Panc1 (cell line): Measurements from ENCODE around the gene PKD1L1. TPM values are rescaled to one million over a fixed set of nuclear protein-coding genes. Genes with fewer than 3 reads are reported as not detected.

ENCODE experiments used
- ATAC-seq: fragments of 200-7000 bp; cut with Tn5 transposase; 2 replicates; pipeline ENCODE4 v1.9.1; 2020; ENCODE audit warnings: mild to moderate bottlenecking, moderate library complexity
- BruUV-seq: library from RNA; stranded (reverse); fragments of 400-500 nt; replicated peaks from 2 replicates; lab custom pipeline; 2021; lab: Mats Ljungman, UMichigan
- CTCF ChIA-PET: fragments of 300-600 bp; sonication (Branson Sonifier 250); formaldehyde crosslinking; loops from one replicate; lab custom pipeline; 2022; ENCODE audit warnings: antibody characterized with exemption; lab: Charles Lee
- POLR2A ChIA-PET: fragments of 300-600 bp; sonication (Branson Sonifier 250); formaldehyde crosslinking; loops from one replicate; lab custom pipeline; 2022; ENCODE audit warnings: antibody characterized with exemption; lab: Charles Lee
- DNase-seq: peaks from one replicate; pipeline ENCODE4 v3.0.0-alpha.2; 2010; ENCODE audit warnings: low read depth, low spot score
- H3K27ac ChIP-seq: 2 replicates; pipeline ENCODE4 v1.5.1; 2011; ENCODE audit warnings: mild to moderate bottlenecking, low read length, inconsistent platforms
- H3K27me3 ChIP-seq: fragments of 200-500 bp; sonication (Bioruptor generic); 2 replicates; pipeline ENCODE4 v1.6.0; 2014; ENCODE audit warnings: low read length, inconsistent platforms; ENCODE audit not compliant: control insufficient read depth, insufficient read depth
- H3K36me3 ChIP-seq: fragments of 200-500 bp; sonication (Bioruptor generic); 2 replicates; pipeline ENCODE4 v1.5.1; 2014; ENCODE audit warnings: inconsistent platforms, mild to moderate bottlenecking, low read length, moderate library complexity; ENCODE audit not compliant: control insufficient read depth, insufficient read depth
- H3K4me1 ChIP-seq: 2 replicates; pipeline ENCODE4 v1.5.1; 2011; ENCODE audit warnings: inconsistent platforms, mild to moderate bottlenecking, low read length, moderate library complexity; ENCODE audit not compliant: control insufficient read depth, insufficient read depth
- H3K4me3 ChIP-seq, 2 experiments: 2 replicates each; pipeline ENCODE4 v1.5.1; 2011 to 2012; ENCODE audit warnings: low read depth in 2 of 2, low read length in 2 of 2, mild to moderate bottlenecking in 2 of 2, inconsistent platforms in 1 of 2, moderate library complexity in 1 of 2
- H3K9me3 ChIP-seq: fragments of 200-500 bp; sonication (Bioruptor generic); 2 replicates; pipeline ENCODE4 v1.5.1; 2014; ENCODE audit warnings: low read depth, mild to moderate bottlenecking, inconsistent platforms, low read length, moderate library complexity; ENCODE audit not compliant: control insufficient read depth, insufficient read depth
- POLR2AphosphoS5 ChIP-seq: IDR thresholded peaks from 2 replicates; pipeline ENCODE4 v1.6.1; 2012; ENCODE audit warnings: mild to moderate bottlenecking, low read depth, low read length, moderate library complexity
- SIN3A ChIP-seq: IDR thresholded peaks from 2 replicates; pipeline ENCODE4 v1.6.1; 2012; ENCODE audit warnings: low read depth, mild to moderate bottlenecking, low read length, moderate library complexity, borderline replicate concordance; ENCODE audit not compliant: insufficient read depth
- TCF7L2 ChIP-seq: IDR thresholded peaks from 2 replicates; pipeline ENCODE4 v1.6.1; 2011; ENCODE audit warnings: mild to moderate bottlenecking, low read depth, low read length, inconsistent platforms
- in situ Hi-C: cut with HindIII; loops from 2 replicates; pipeline ENCODE4 v1.10.0; 2016; ENCODE audit warnings: low sequenced_read_pairs, low pct_unique_long_range_greater_than_20kb
- intact Hi-C: fragments of 100-400 bp; cut with micrococcal nuclease; formaldehyde crosslinking; loops from one replicate; pipeline ENCODE4 v1.10.0; 2022; ENCODE audit not compliant: unreplicated experiment
- total RNA-seq: library from RNA; stranded (reverse); gene quantifications from one replicate; pipeline ENCODE4 v1.2.1, GENCODE V29; 2021; ENCODE audit not compliant: unreplicated experiment
- TF ChIP-seq, protein P1 (sequence below), 2 experiments: IDR thresholded peaks; 2 replicates each; pipeline ENCODE4 v1.6.1; 2011 to 2012; ENCODE audit warnings: low read depth in 2 of 2, control low read depth in 1 of 2, low read length in 1 of 2, mild to moderate bottlenecking in 1 of 2, moderate library complexity in 1 of 2; ENCODE audit not compliant: insufficient read depth in 1 of 2
- TF ChIP-seq, protein P2 (sequence below): fragments of 450-650 bp; IDR thresholded peaks from 2 replicates; pipeline ENCODE4 v1.5.1; 2017; ENCODE audit warnings: mild to moderate bottlenecking

PKD1L1 gene
- total RNA-seq, 1 experiment from 2014 or later: 2.2 TPM

DNA sequence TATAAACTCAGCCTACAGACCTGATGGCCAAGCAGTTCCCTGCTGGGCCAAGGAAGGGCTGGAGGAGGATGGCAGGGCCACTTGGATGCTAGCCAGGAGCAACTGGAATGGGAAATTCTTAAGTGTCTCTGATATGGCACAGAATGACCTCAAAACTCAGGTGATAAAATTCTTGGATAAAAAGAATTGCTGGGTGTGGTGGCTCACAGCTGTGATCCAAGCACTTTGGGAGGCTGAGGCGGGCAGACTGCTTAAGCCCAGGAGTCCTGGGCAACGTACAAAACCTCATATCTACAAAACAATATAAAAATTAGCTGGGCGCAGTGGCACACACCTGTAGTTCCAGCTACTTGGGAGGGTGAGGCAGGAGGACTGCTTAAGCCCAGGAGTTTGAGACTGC, 14.0 kb upstream of the PKD1L1 start:
- H3K27ac ChIP-seq: no peak overlapping the region
- TF ChIP-seq POLR2AphosphoS5: no peak
- TF ChIP-seq, protein P1, sequence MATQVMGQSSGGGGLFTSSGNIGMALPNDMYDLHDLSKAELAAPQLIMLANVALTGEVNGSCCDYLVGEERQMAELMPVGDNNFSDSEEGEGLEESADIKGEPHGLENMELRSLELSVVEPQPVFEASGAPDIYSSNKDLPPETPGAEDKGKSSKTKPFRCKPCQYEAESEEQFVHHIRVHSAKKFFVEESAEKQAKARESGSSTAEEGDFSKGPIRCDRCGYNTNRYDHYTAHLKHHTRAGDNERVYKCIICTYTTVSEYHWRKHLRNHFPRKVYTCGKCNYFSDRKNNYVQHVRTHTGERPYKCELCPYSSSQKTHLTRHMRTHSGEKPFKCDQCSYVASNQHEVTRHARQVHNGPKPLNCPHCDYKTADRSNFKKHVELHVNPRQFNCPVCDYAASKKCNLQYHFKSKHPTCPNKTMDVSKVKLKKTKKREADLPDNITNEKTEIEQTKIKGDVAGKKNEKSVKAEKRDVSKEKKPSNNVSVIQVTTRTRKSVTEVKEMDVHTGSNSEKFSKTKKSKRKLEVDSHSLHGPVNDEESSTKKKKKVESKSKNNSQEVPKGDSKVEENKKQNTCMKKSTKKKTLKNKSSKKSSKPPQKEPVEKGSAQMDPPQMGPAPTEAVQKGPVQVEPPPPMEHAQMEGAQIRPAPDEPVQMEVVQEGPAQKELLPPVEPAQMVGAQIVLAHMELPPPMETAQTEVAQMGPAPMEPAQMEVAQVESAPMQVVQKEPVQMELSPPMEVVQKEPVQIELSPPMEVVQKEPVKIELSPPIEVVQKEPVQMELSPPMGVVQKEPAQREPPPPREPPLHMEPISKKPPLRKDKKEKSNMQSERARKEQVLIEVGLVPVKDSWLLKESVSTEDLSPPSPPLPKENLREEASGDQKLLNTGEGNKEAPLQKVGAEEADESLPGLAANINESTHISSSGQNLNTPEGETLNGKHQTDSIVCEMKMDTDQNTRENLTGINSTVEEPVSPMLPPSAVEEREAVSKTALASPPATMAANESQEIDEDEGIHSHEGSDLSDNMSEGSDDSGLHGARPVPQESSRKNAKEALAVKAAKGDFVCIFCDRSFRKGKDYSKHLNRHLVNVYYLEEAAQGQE (IDR thresholded peaks at IDR 0.05; ENCODE audit: insufficient read depth in 1 of 2, low read depth in 2 of 2, low read length in 1 of 2): no peak
- no peak for TF ChIP-seq TCF7L2
- TF ChIP-seq, protein P2, sequence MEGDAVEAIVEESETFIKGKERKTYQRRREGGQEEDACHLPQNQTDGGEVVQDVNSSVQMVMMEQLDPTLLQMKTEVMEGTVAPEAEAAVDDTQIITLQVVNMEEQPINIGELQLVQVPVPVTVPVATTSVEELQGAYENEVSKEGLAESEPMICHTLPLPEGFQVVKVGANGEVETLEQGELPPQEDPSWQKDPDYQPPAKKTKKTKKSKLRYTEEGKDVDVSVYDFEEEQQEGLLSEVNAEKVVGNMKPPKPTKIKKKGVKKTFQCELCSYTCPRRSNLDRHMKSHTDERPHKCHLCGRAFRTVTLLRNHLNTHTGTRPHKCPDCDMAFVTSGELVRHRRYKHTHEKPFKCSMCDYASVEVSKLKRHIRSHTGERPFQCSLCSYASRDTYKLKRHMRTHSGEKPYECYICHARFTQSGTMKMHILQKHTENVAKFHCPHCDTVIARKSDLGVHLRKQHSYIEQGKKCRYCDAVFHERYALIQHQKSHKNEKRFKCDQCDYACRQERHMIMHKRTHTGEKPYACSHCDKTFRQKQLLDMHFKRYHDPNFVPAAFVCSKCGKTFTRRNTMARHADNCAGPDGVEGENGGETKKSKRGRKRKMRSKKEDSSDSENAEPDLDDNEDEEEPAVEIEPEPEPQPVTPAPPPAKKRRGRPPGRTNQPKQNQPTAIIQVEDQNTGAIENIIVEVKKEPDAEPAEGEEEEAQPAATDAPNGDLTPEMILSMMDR: no peak
- TF ChIP-seq SIN3A: no peak
- H3K4me1 ChIP-seq: no peaks in the 10 kb centered on the region
- H3K4me3 ChIP-seq: no peak overlapping the region
- H3K36me3 ChIP-seq: peaks cover 37% of the 10 kb centered on the region
- DNase-seq: no peak
- no peaks in the 10 kb centered on the region for H3K9me3 ChIP-seq
- POLR2A ChIA-PET: interaction anchor here (0.6 kb wide), 1 partner anchor 15 kb away, joined by 3 read pairs; no protein-coding TSS in a partner anchor
- intact Hi-C loops (no loop called here), in situ Hi-C loops (no loop called here)
- ATAC-seq: no peak
- no TSS peak for BruUV-seq
- no peaks in the 10 kb centered on the region for H3K27me3 ChIP-seq
- CTCF ChIA-PET: interaction anchor here (0.6 kb wide), 1 partner anchor 345 kb away, joined by 3 read pairs; no protein-coding TSS in a partner anchor

DNA sequence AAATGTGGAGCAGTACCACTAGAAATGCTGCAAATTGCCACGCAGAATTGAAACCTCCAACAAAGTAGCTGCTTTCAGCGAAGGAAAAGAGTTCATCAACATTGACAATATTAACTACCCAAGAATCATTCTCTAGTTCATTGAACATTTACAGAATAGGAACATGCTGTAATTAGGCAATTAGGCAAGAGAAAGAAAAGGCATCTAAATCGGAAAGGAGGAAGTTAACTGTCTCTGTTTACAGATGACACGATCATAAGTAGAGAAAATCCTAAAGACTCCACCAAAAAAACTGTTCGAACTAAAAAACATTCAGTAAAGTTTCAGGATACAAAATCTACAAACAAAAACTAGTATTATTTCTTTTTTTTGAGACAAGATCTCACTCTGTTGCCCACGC, 8.9 kb upstream of the PKD1L1 start:
- TF ChIP-seq POLR2AphosphoS5: no peak
- no peak for TF ChIP-seq SIN3A
- TF ChIP-seq, protein P1 (IDR thresholded peaks at IDR 0.05; ENCODE audit: insufficient read depth in 1 of 2, low read depth in 2 of 2, low read length in 1 of 2): no peak
- peaks cover 14% of the 10 kb centered on the region for H3K36me3 ChIP-seq
- ChIA-PET CTCF (no interaction called here), POLR2A (no interaction called here)
- ATAC-seq: no peak
- intact Hi-C loops: no loop called here
- no peak overlapping the region for H3K4me3 ChIP-seq
- no peaks in the 10 kb centered on the region for H3K4me1 ChIP-seq
- H3K9me3 ChIP-seq: no peaks in the 10 kb centered on the region
- DNase-seq: no peak
- H3K27ac ChIP-seq: no peak overlapping the region
- H3K27me3 ChIP-seq: no peaks in the 10 kb centered on the region
- in situ Hi-C loops: no loop called here
- BruUV-seq: no TSS peak
